ENCODE data around the gene ZNF727.
"Not testable (repeated sequence)": the region's sequence is repeated elsewhere in the genome, so short reads cannot be mapped to it uniquely, and the experiment has no call there.

ZNF727 gene

GRCh38 chr7:64045301-64046040 lies at the start of gene ZNF727:
Gene ZNF727 (plus strand): TSS chr7:64045434. CDS start chr7:64045622, 188 bp downstream.
- DNase-seq = no peak

- no peak for DNase-seq
These were observed 46.7 kb upstream of the ZNF727 start, which contains the start of gene ZNF722 for GRCh38 chr7:63998549-63998948. Gene ZNF722 (plus strand): TSS chr7:63998849. CDS start chr7:63998962, 113 bp downstream.

DNA sequence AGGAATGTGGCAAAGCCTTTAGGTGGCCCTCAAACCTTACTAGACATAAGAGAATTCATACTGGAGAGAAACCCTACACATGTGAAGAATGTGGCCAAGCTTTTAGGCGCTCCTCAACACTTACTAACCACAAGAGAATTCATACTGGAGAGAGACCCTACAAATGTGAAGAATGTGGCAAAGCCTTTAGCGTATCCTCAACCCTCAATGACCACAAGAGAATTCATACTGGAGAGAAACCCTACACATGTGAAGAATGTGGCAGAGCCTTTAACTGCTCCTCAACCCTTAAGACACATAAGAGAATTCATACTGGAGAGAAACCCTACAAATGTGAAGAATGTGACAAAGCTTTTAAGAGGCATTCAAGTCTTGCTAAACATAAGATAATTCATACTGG lies 29.7 kb upstream of the ZNF727 start:
- not testable (repeated sequence) for DNase-seq

- DNase-seq = no peak
These were observed 9.8 kb upstream of the ZNF727 start for GRCh38 chr7:64035388-64035787.

DNA sequence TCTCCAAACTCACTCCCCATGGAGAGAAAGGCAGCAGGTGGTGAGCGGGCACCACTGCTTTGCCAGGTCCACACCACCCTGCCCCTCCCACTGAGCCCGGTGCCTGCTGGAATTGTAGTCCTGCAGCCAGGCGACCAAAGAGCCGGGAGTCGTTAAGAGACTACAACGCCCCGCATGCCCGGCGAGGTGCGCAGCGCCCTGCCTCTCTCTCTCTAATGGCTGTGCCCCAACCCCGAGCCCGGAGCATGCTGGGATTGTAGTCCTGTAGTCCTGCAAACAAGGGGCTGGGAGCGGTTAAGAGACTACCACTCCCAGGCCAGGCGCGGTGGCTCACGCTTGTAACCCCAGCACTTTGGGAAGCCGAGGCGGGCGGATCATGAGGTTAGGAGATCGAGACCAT lies 8.1 kb upstream of the ZNF727 start:
- no peak for DNase-seq

DNA sequence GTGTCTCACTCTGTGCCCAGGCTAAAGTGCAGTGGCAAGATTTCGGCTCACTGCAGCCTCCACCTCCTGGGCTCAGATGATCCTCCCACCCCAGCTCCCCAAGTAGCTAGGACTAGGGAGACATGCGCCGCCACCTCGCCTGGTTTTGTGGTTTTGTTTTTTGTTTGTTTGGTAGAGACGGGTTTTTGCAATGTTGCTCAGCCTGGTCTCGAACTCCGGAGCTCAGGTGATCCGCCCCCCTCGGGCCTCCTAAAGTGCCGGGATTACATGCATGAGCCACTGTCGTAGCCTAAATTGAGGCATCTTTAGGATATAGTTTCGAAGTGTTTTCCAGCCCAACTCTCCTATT lies 781 bp downstream of the ZNF727 start:
- DNase-seq = no peak

- DNase-seq = not testable (repeated sequence)
These were observed 32.8 kb downstream of the ZNF727 start for GRCh38 chr7:64077837-64078698.

- no peak for DNase-seq
These were observed 33.4 kb downstream of the ZNF727 start for GRCh38 chr7:64078699-64078994.

DNA sequence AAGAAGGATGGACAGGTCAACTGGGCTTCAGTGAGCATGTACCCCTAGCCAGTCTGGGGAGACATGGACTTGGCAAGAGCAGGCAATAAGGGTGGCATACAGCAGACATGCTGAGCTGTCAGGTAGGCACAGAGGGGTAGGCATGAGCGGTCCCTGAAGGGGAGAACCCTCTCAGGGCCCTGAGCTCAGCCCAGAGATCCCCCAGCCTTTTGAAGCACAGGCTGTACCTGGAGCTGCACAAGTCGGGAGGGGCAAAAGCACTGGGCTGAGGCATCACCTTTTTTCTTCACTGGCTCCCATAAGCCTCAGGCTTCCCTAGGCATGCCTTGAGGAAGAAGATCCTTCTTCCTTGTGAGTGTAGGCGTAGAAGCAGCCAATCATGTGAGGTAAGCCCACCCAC lies 42.3 kb downstream of the ZNF727 start:
- no peak for DNase-seq

DNA sequence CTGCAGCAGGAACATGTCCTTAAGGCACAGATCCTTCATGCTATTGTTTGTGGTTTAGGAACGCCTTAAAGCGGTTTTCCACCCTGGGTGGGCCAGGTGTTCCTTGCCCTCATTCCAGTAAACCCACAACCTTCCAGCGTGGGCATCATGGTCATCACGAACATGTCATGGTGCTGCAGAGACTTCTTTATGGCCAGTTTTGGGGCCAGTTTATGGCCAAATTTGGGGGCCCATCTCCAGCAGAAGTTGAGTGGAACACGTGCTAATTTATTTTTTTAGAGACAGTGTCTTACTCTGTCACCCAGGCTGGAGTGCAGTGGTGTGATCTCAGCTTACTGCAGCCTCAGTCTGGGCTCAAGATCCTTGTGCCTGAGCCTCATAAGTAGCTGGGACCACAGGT lies 43.6 kb downstream of the ZNF727 start:
- not testable (repeated sequence) for DNase-seq
